ENCODE measurements around the gene COX6A2. TPM values are rescaled to one million over a fixed set of nuclear protein-coding genes. Genes with fewer than 3 reads are reported as not detected.
A peak's percentile ranks its signal among the peaks of the same experiment; 100 is the strongest.

The COX6A2 gene
- total RNA-seq, 1 experiment from 2014 or later: not detected

DNA sequence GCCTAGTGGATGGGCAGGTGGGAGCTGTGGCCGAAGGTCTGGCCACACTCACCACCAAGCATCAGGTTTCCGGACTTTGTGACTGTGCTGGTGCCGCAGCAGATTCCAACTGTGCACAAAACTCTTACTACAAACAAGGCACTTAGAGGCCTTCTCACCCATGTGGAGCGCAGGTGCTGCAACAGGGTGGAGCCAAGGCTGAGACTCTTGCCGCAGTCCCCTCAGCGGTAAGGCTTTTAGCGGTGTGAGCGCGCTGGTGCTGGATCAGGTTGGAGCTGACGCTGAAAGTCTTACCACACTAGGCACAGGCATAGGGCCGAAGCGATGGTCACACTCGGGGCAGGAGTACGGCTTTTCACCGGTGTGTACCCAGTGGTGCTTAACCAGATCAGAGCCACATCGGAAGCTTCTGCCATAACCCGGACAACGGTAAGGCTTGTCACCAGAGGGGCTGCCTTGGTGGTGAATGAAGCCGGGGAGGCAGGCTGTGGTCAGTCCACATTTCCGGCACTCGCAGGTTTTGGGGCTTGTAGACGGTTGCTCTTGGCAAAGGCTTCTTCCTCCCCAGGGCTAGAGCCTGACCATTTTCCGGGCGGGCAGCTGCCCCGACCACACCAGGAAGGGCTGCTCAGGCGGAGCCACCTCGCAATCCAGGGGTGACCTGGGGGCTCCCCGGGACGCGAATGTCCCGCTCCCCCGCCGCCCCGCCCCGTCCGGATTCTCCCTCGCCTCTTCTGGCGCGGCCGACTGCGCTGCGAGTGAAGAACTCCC is 30.1 kb upstream of the COX6A2 start:
- no TSS peak for BruUV-seq (replicated peaks)
- Histone ChIP-seq H3K27me3 (ENCODE audit: insufficient read depth, low read depth) (no peaks in the 10 kb centered on the region), H3K4me2 (peak overlapping the region; percentile 86), H3K36me3 (ENCODE audit: low read depth) (no peaks in the 10 kb centered on the region), H3K27ac (peak overlapping the region; percentile 95), H3K4me1 (replicated peaks; ENCODE audit: insufficient read depth) (peaks cover 49% of the 10 kb centered on the region), H3K79me2 (ENCODE audit: low read depth) (peaks cover 54% of the 10 kb centered on the region), H3K4me3 (peak overlapping the region; percentile 80), H3K9me2 (ENCODE audit: insufficient read depth) (no peaks in the 10 kb centered on the region), H3F3A (ENCODE audit: insufficient read depth, low read depth) (peaks cover 41% of the 10 kb centered on the region), H2AFZ (peak overlapping the region; percentile 86), H3K9me3 (ENCODE audit: insufficient read depth, low read depth) (no peaks in the 10 kb centered on the region), H4K20me1 (ENCODE audit: insufficient read depth) (peaks cover 20% of the 10 kb centered on the region)
- ChIA-PET POLR2A (ENCODE audit: unreplicated experiment) (interaction anchor here (0.5 to 0.7 kb wide), 5 partner anchors 13 to 327 kb away, joined by 4 to 9 read pairs (median 4); partner anchors contain the start of gene TGFB1I1), CTCF (interaction anchor here (0.6 to 2.0 kb wide), 6 partner anchors 15 to 890 kb away, joined by 3 to 8 read pairs (median 6); partner anchors contain the start of genes KAT8 and ZNF843)
- intact Hi-C loops (cut with micrococcal nuclease; ENCODE audit: unreplicated experiment): loop anchor here (2.0 to 10.0 kb wide), 5 partner anchors 239 to 803 kb away; partner anchors contain the start of genes FBRS, PRR14 and SETD1A
- peak; percentile 63 to 65 for DNase-seq
- TF ChIP-seq, protein P1, sequence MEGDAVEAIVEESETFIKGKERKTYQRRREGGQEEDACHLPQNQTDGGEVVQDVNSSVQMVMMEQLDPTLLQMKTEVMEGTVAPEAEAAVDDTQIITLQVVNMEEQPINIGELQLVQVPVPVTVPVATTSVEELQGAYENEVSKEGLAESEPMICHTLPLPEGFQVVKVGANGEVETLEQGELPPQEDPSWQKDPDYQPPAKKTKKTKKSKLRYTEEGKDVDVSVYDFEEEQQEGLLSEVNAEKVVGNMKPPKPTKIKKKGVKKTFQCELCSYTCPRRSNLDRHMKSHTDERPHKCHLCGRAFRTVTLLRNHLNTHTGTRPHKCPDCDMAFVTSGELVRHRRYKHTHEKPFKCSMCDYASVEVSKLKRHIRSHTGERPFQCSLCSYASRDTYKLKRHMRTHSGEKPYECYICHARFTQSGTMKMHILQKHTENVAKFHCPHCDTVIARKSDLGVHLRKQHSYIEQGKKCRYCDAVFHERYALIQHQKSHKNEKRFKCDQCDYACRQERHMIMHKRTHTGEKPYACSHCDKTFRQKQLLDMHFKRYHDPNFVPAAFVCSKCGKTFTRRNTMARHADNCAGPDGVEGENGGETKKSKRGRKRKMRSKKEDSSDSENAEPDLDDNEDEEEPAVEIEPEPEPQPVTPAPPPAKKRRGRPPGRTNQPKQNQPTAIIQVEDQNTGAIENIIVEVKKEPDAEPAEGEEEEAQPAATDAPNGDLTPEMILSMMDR (conservative IDR thresholded peaks at IDR 0.05): no peak
- no peak for TF ChIP-seq EZH2 (IDR thresholded peaks at IDR 0.05; ENCODE audit: low read depth)

DNA sequence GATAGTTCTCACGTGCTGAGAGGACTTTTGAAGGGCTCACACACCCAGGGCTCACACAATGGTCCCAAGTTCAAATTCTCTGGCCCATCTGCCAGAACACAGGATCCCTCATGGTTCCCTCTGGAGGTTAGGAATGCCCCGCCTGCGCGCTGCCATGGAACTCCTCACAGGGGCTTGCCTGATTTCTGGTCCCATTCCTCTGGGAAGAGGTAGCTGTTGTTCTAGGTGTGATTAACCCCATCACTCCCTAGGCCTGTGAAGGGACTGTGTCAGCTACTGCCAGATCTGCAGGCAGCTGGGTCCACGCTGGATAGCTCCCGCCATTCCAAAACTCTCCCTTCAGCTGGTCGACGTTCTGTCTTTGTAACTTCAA is 28.8 kb upstream of the COX6A2 start:
- POLR2A ChIA-PET (ENCODE audit: unreplicated experiment): interaction anchor here (0.6 kb wide), 3 partner anchors 256 to 383 kb away, joined by 3 to 4 read pairs (median 3); partner anchors contain the start of gene ZNF668
- no peak for DNase-seq
- H3K9me2 ChIP-seq (ENCODE audit: insufficient read depth): no peaks in the 10 kb centered on the region
- H3K27me3 ChIP-seq (ENCODE audit: insufficient read depth, low read depth): no peaks in the 10 kb centered on the region
- no peaks in the 10 kb centered on the region for H3K36me3 ChIP-seq (ENCODE audit: low read depth)
- no peak for TF ChIP-seq EZH2 (IDR thresholded peaks at IDR 0.05; ENCODE audit: low read depth)
- TF ChIP-seq, protein P1 (conservative IDR thresholded peaks at IDR 0.05): no peak
- H3K4me2 ChIP-seq: peak overlapping the region; percentile 86
- H2AFZ ChIP-seq: no peak overlapping the region
- H4K20me1 ChIP-seq (ENCODE audit: insufficient read depth): peaks cover 20% of the 10 kb centered on the region
- BruUV-seq (replicated peaks): no TSS peak
- CTCF ChIA-PET: interaction anchor here (0.5 to 1.6 kb wide), 2 partner anchors 339 to 479 kb away, joined by 6 to 8 read pairs; partner anchors contain the start of gene KAT8
- H3K4me3 ChIP-seq: peak overlapping the region; percentile 80; the same call in 1 of the 2 replicates
- H3K9me3 ChIP-seq (ENCODE audit: insufficient read depth, low read depth): no peaks in the 10 kb centered on the region
- peaks cover 62% of the 10 kb centered on the region for H3K4me1 ChIP-seq (replicated peaks; ENCODE audit: insufficient read depth)
- peaks cover 54% of the 10 kb centered on the region for H3K79me2 ChIP-seq (ENCODE audit: low read depth)
- no peak overlapping the region for H3K27ac ChIP-seq
- peaks cover 53% of the 10 kb centered on the region for H3F3A ChIP-seq (ENCODE audit: insufficient read depth, low read depth)
- intact Hi-C loops (cut with micrococcal nuclease; ENCODE audit: unreplicated experiment): loop anchor here (5.0 to 10.0 kb wide), 4 partner anchors 240 to 802 kb away; partner anchors contain the start of genes FBRS, PRR14 and SETD1A

GRCh38 chr16:31455601-31456314 is 27.6 kb upstream of the COX6A2 start:
- CTCF ChIA-PET: interaction anchor here (0.5 to 1.6 kb wide), 4 partner anchors 16 to 532 kb away, joined by 3 to 5 read pairs (median 4); partner anchors contain the start of genes FBXL19 and TGFB1I1
- peak overlapping the region; percentile 19 for H3K4me2 ChIP-seq
- no peaks in the 10 kb centered on the region for H3K27me3 ChIP-seq (ENCODE audit: insufficient read depth, low read depth)
- H4K20me1 ChIP-seq (ENCODE audit: insufficient read depth): peaks cover 20% of the 10 kb centered on the region
- peaks cover 67% of the 10 kb centered on the region for H3K4me1 ChIP-seq (replicated peaks; ENCODE audit: insufficient read depth)
- no peak overlapping the region for H3K27ac ChIP-seq
- no peaks in the 10 kb centered on the region for H3K36me3 ChIP-seq (ENCODE audit: low read depth)
- no peak for TF ChIP-seq EZH2 (IDR thresholded peaks at IDR 0.05; ENCODE audit: low read depth)
- TF ChIP-seq, protein P1 (conservative IDR thresholded peaks at IDR 0.05): peak; percentile 50
- POLR2A ChIA-PET (ENCODE audit: unreplicated experiment): interaction anchor here (0.5 to 0.6 kb wide), 2 partner anchors 15 to 314 kb away, joined by 5 to 9 read pairs; no protein-coding TSS in a partner anchor
- intact Hi-C loops (cut with micrococcal nuclease; ENCODE audit: unreplicated experiment): loop anchor here (5.0 to 10.0 kb wide), 4 partner anchors 242 to 801 kb away; partner anchors contain the start of genes FBRS, PRR14 and SETD1A
- peaks cover 46% of the 10 kb centered on the region for H3K79me2 ChIP-seq (ENCODE audit: low read depth)
- H2AFZ ChIP-seq: no peak overlapping the region
- no TSS peak for BruUV-seq (replicated peaks)
- no peak overlapping the region for H3K4me3 ChIP-seq
- no peak for DNase-seq
- no peaks in the 10 kb centered on the region for H3K9me2 ChIP-seq (ENCODE audit: insufficient read depth)
- peaks cover 52% of the 10 kb centered on the region for H3F3A ChIP-seq (ENCODE audit: insufficient read depth, low read depth)
- no peaks in the 10 kb centered on the region for H3K9me3 ChIP-seq (ENCODE audit: insufficient read depth, low read depth)
